PC-3 (cell line): ENCODE results near the gene NMNAT2. TPM values are rescaled to one million over a fixed set of nuclear protein-coding genes. Genes with fewer than 3 reads are reported as not detected.

ENCODE experiments used
- ATAC-seq: fragments of 200-7000 bp; cut with Tn5 transposase; 2 replicates; pipeline ENCODE4 v1.9.1; 2020; ENCODE audit warnings: mild to moderate bottlenecking, moderate library complexity
- BruUV-seq: library from RNA; stranded (reverse); fragments of 400-500 nt; replicated peaks from 2 replicates; lab custom pipeline; 2021; lab: Mats Ljungman, UMichigan
- CTCF ChIA-PET: fragments of 300-600 bp; sonication (Branson Sonifier 250); formaldehyde crosslinking; loops from one replicate; lab custom pipeline; 2022; ENCODE audit warnings: antibody characterized with exemption; lab: Charles Lee
- POLR2A ChIA-PET: fragments of 300-600 bp; sonication (Branson Sonifier 250); formaldehyde crosslinking; loops from one replicate; lab custom pipeline; 2022; ENCODE audit warnings: antibody characterized with exemption; ENCODE audit not compliant: unreplicated experiment; lab: Charles Lee
- DNase-seq: peaks from one replicate; pipeline ENCODE4 v3.0.0-alpha.2; 2015
- H2AFZ ChIP-seq: fragments of 300-600 bp; sonication (generic); 2 replicates; pipeline ENCODE4 v1.6.0; 2016; ENCODE audit warnings: antibody characterized with exemption, low read length
- H3F3A ChIP-seq: fragments of 300-600 bp; sonication (generic); one replicate; pipeline ENCODE4 v1.6.0; 2017; ENCODE audit warnings: antibody characterized with exemption, low read length, control low read depth, mild to moderate bottlenecking; ENCODE audit not compliant: unreplicated experiment
- H3K27ac ChIP-seq: fragments of 300-600 bp; sonication (generic); 2 replicates; pipeline ENCODE4 v1.5.1; 2016; ENCODE audit warnings: mild to moderate bottlenecking, low read length
- H3K27me3 ChIP-seq: fragments of 300-600 bp; sonication (generic); 2 replicates; pipeline ENCODE4 v1.6.1; 2016; ENCODE audit warnings: low read length, mixed read lengths
- H3K36me3 ChIP-seq: fragments of 300-600 bp; sonication (generic); 2 replicates; pipeline ENCODE4 v1.6.1; 2016; ENCODE audit warnings: low read depth, mixed run types, low read length, mixed read lengths
- H3K4me1 ChIP-seq: fragments of 300-600 bp; sonication (generic); 2 replicates; pipeline ENCODE4 v1.5.1; 2016; ENCODE audit warnings: low read length; ENCODE audit not compliant: insufficient read depth
- H3K4me2 ChIP-seq: fragments of 300-600 bp; sonication (generic); 2 replicates; pipeline ENCODE4 v1.6.0; 2016; ENCODE audit warnings: low read length
- H3K4me3 ChIP-seq: fragments of 300-600 bp; sonication (generic); 2 replicates; pipeline ENCODE4 v1.5.1; 2016; ENCODE audit warnings: mild to moderate bottlenecking, low read length, mixed read lengths
- H3K79me2 ChIP-seq: fragments of 300-600 bp; sonication (generic); 2 replicates; pipeline ENCODE4 v1.6.1; 2017; ENCODE audit warnings: low read length, mixed read lengths
- H3K9ac ChIP-seq: fragments of 300-600 bp; sonication (generic); 2 replicates; pipeline ENCODE4 v1.6.0; 2016; ENCODE audit warnings: mild to moderate bottlenecking, low read length
- H3K9me2 ChIP-seq: fragments of 300-600 bp; sonication (generic); replicated peaks from 2 replicates; pipeline ENCODE4 v1.6.1; 2016; ENCODE audit warnings: mixed run types, low read length, mixed read lengths
- H3K9me3 ChIP-seq: fragments of 300-600 bp; sonication (generic); 2 replicates; pipeline ENCODE4 v1.6.1; 2016; ENCODE audit warnings: low read length, mixed read lengths
- H4K20me1 ChIP-seq: fragments of 300-600 bp; sonication (generic); 2 replicates; pipeline ENCODE4 v1.6.1; 2016; ENCODE audit warnings: low read length, mixed read lengths
- EZH2 ChIP-seq: fragments of 300-600 bp; sonication (generic); IDR thresholded peaks from one replicate; pipeline ENCODE4 v1.6.1; 2017; ENCODE audit warnings: antibody characterized with exemption, mild to moderate bottlenecking, low read length; ENCODE audit not compliant: unreplicated experiment
- EZH2phosphoT487 ChIP-seq: fragments of 300-600 bp; sonication (generic); IDR thresholded peaks from 2 replicates; pipeline ENCODE4 v1.6.1; 2018; ENCODE audit warnings: mild to moderate bottlenecking, antibody characterized with exemption, low read length, borderline replicate concordance
- intact Hi-C: fragments of 100-400 bp; cut with micrococcal nuclease; formaldehyde crosslinking; loops from 2 replicates; pipeline ENCODE4 v1.9.0; 2023
- total RNA-seq: library from RNA; depleted of rRNA; stranded (reverse); fragments of >200 nt; gene quantifications from 2 replicates; pipeline ENCODE4 v1.2.3, GENCODE V29; 2014; rRNA removed
- TF ChIP-seq, protein P1 (sequence below): fragments of 300-600 bp; sonication (generic); conservative IDR thresholded peaks from 2 replicates; pipeline ENCODE4 v1.5.1; 2017; ENCODE audit warnings: antibody characterized with exemption, low read depth, mild to moderate bottlenecking, low read length

The NMNAT2 gene
- total RNA-seq, 1 experiment from 2014 or later, result 6.0 TPM

DNA sequence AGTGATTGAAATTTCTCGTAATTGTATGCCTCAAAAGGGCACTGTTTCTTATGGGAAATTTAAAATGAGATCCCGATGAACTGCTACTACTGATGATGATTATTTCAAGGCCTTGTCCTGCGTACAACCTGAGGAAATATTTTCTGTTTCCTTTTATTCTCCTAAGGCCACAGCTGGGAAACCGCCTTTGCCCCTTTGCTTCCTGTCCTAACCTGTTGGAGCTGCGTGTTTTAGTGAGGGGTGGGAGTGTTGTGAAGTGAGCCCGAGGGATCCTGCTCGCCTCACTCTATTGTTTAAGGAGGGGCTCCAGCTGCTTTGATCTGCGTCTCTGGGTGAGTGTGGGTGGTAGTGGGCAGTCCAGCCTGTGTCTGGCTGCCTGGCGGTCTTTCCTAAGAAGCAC lies 217.7 kb downstream of the NMNAT2 start:
- TF ChIP-seq, protein P1, sequence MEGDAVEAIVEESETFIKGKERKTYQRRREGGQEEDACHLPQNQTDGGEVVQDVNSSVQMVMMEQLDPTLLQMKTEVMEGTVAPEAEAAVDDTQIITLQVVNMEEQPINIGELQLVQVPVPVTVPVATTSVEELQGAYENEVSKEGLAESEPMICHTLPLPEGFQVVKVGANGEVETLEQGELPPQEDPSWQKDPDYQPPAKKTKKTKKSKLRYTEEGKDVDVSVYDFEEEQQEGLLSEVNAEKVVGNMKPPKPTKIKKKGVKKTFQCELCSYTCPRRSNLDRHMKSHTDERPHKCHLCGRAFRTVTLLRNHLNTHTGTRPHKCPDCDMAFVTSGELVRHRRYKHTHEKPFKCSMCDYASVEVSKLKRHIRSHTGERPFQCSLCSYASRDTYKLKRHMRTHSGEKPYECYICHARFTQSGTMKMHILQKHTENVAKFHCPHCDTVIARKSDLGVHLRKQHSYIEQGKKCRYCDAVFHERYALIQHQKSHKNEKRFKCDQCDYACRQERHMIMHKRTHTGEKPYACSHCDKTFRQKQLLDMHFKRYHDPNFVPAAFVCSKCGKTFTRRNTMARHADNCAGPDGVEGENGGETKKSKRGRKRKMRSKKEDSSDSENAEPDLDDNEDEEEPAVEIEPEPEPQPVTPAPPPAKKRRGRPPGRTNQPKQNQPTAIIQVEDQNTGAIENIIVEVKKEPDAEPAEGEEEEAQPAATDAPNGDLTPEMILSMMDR, result no peak
- TF ChIP-seq EZH2phosphoT487 (no peak), EZH2 (no peak)
- no peak overlapping the region for H3K9ac ChIP-seq
- no peak for ATAC-seq

DNA sequence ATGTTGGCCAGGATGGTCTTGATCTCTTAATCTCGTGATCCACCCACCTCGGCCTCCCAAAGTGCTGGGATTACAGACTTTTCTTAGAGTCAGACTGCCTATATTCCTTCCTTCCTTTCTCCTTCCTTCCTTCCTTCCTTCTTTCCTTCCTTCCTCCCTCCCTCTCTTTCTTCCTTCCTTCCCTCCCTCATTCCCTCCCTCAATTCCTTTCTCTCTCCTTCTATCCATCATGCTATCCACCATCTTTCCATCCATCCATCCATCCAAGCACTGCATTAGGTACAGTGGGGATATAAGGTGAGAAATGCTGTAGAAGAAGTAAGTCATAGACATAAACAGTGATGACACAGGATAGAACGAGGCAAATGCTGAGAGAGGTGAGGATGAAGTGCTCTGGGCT lies 218.9 kb downstream of the NMNAT2 start:
- no peak overlapping the region for H3K9ac ChIP-seq
- H4K20me1 ChIP-seq, result no peaks in the 10 kb centered on the region
- intact Hi-C loops, result no loop called here
- H3K4me2 ChIP-seq, result no peak overlapping the region
- peaks cover 61% of the 10 kb centered on the region for H3K79me2 ChIP-seq
- TF ChIP-seq EZH2 (no peak), EZH2phosphoT487 (no peak)
- TF ChIP-seq, protein P1, result no peak
- BruUV-seq, result no TSS peak
- no peak for ATAC-seq
- no peak overlapping the region for H3K4me3 ChIP-seq
- H3K27me3 ChIP-seq, result no peaks in the 10 kb centered on the region
- peaks cover 3% of the 10 kb centered on the region; the same call in 1 of the 2 replicates for H3K36me3 ChIP-seq
- no peaks in the 10 kb centered on the region for H3K9me3 ChIP-seq
- DNase-seq, result no peak
- ChIA-PET POLR2A (no interaction called here), CTCF (no interaction called here)
- no peak overlapping the region for H3K27ac ChIP-seq
- H3K9me2 ChIP-seq, result no peaks in the 10 kb centered on the region
- no peak overlapping the region for H2AFZ ChIP-seq
- peaks cover 17% of the 10 kb centered on the region for H3K4me1 ChIP-seq
- H3F3A ChIP-seq, result peaks cover 5% of the 10 kb centered on the region

More for the DNA sequence above, 217.7 kb downstream of the NMNAT2 start:
- POLR2A ChIA-PET, result no interaction called here
- H3K4me3 ChIP-seq, result no peak overlapping the region
- H3K4me1 ChIP-seq, result peaks cover 5% of the 10 kb centered on the region
- no peak overlapping the region for H2AFZ ChIP-seq
- H3K79me2 ChIP-seq, result peaks cover 56% of the 10 kb centered on the region
- no peaks in the 10 kb centered on the region for H3K9me2 ChIP-seq
- no TSS peak for BruUV-seq
- H3K36me3 ChIP-seq, result peaks cover 3% of the 10 kb centered on the region; the same call in 1 of the 2 replicates
- intact Hi-C loops, result no loop called here
- no peaks in the 10 kb centered on the region for H3K9me3 ChIP-seq
- no peaks in the 10 kb centered on the region for H4K20me1 ChIP-seq
- H3K27me3 ChIP-seq, result no peaks in the 10 kb centered on the region
- H3F3A ChIP-seq, result no peaks in the 10 kb centered on the region
- CTCF ChIA-PET, result no interaction called here
- DNase-seq, result no peak
- H3K27ac ChIP-seq, result no peak overlapping the region
- no peak overlapping the region for H3K4me2 ChIP-seq

DNA sequence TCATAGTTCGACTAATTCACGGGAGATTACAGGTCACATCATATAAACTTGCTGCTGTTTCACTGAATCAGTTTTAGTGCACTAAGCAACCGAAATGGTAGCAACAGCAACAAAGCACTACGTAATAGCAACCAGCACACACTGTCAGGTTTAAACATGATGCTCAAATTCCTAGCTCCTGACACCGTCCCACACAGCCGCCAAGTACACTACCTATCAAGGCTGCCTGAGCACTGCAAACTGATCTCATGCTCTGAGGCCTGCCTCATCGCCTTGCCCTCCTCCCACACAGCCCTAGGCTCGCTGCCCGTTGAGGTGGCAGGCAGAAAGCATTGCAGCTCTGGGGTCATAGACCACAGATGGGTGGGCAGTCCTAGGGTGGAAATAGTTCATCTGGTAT lies 219.7 kb downstream of the NMNAT2 start:
- TF ChIP-seq EZH2phosphoT487, result no peak
- TF ChIP-seq, protein P1, result no peak
- no peak for TF ChIP-seq EZH2
- Histone ChIP-seq H3K9me2 (no peaks in the 10 kb centered on the region), H3K9ac (no peak overlapping the region), H3K36me3 (peaks cover under 1% of the 10 kb centered on the region; the same call in 1 of the 2 replicates), H3K9me3 (no peaks in the 10 kb centered on the region), H3K27me3 (no peaks in the 10 kb centered on the region), H3K4me2 (no peak overlapping the region), H3F3A (peaks cover 5% of the 10 kb centered on the region), H2AFZ (no peak overlapping the region), H4K20me1 (no peaks in the 10 kb centered on the region), H3K27ac (no peak overlapping the region), H3K79me2 (peaks cover 58% of the 10 kb centered on the region), H3K4me3 (no peak overlapping the region), H3K4me1 (peaks cover 20% of the 10 kb centered on the region)
- intact Hi-C loops, result no loop called here
- ChIA-PET CTCF (no interaction called here), POLR2A (no interaction called here)
- DNase-seq, result no peak
- ATAC-seq, result no peak
- BruUV-seq, result no TSS peak

Other genes starting within 250 kb of the NMNAT2 start
- 105 and 127 TPM in 2 replicates for gene LAMC2, start 232.1 kb downstream of the NMNAT2 start, total RNA-seq
- gene SMG7, start 54.1 kb upstream of the NMNAT2 start, total RNA-seq, result 25.5 and 38.4 TPM in 2 replicates
- gene NCF2, start 172.1 kb upstream of the NMNAT2 start, total RNA-seq, result 26.1 and 31.3 TPM in 2 replicates
- gene ARPC5, start 217.4 kb upstream of the NMNAT2 start, total RNA-seq, result 60.0 and 76.1 TPM in 2 replicates
- not detected in 2 replicates for gene APOBEC4, start 234.9 kb upstream of the NMNAT2 start, total RNA-seq